GM21576 (cell line): ENCODE results near the gene USP22.
"Not testable (repeated sequence)": the region's sequence is repeated elsewhere in the genome, so short reads cannot be mapped to it uniquely, and the experiment has no call there.

Experiments
- ATAC-seq: cut with Tn5 transposase; IDR thresholded peaks from one replicate; pipeline ENCODE4 v1.9.1; 2021; ENCODE audit warnings: mild to moderate bottlenecking, moderate library complexity; ENCODE audit not compliant: unreplicated experiment

Gene USP22

GRCh38 chr17:20991276-20992037 is 51.4 kb downstream of the USP22 start:
- ATAC-seq, result no peak

- no peak for ATAC-seq
These were observed 52.6 kb downstream of the USP22 start for GRCh38 chr17:20989991-20990855.

GRCh38 chr17:20989481-20989880 is 53.3 kb downstream of the USP22 start:
- ATAC-seq, result no peak

GRCh38 chr17:20988896-20989295 is 53.9 kb downstream of the USP22 start:
- ATAC-seq, result no peak

- ATAC-seq, result no peak
These were observed 54.7 kb downstream of the USP22 start for GRCh38 chr17:20988001-20988636.

- ATAC-seq, result no peak
These were observed 55.3 kb downstream of the USP22 start for GRCh38 chr17:20987511-20987910.

GRCh38 chr17:20986767-20987510 is 55.9 kb downstream of the USP22 start:
- no peak for ATAC-seq

GRCh38 chr17:20983359-20983637 is 59.5 kb downstream of the USP22 start:
- ATAC-seq, result no peak

- no peak for ATAC-seq
These were observed 60.0 kb downstream of the USP22 start for GRCh38 chr17:20982589-20983358.

GRCh38 chr17:20981046-20981920 is 61.5 kb downstream of the USP22 start:
- no peak for ATAC-seq

GRCh38 chr17:20979792-20980083 is 63.1 kb downstream of the USP22 start:
- ATAC-seq, result no peak

GRCh38 chr17:20979007-20979791 is 63.6 kb downstream of the USP22 start:
- ATAC-seq, result not testable (repeated sequence)

- ATAC-seq, result not testable (repeated sequence)
These were observed 65.1 kb downstream of the USP22 start for GRCh38 chr17:20977609-20978253.

- no peak for ATAC-seq
These were observed 67.2 kb downstream of the USP22 start for GRCh38 chr17:20975566-20975965.

- no peak for ATAC-seq
These were observed 72.5 kb downstream of the USP22 start for GRCh38 chr17:20970329-20970728.

GRCh38 chr17:20968913-20969616 is 73.7 kb downstream of the USP22 start:
- ATAC-seq, result no peak

- ATAC-seq, result no peak
These were observed 75.0 kb downstream of the USP22 start for GRCh38 chr17:20967776-20968175.

GRCh38 chr17:20966870-20967269 is 75.9 kb downstream of the USP22 start:
- ATAC-seq, result no peak
